HFF-Myc (cell line): ENCODE results near the gene WDR37.
"Not testable (repeated sequence)": the region's sequence is repeated elsewhere in the genome, so short reads cannot be mapped to it uniquely, and the experiment has no call there.

Experiments used
- DNase-seq: peaks from one replicate; pipeline ENCODE4 v3.0.0-alpha.2; 2011; ENCODE audit warnings: low read depth; ENCODE audit errors: extremely low read depth
- H3K4me3 ChIP-seq: replicated peaks from 2 replicates; pipeline ENCODE4 v1.5.1; 2011; ENCODE audit warnings: low read depth, mild to moderate bottlenecking, control low read depth, low read length
- TF ChIP-seq, protein P1 (sequence below): IDR thresholded peaks from 2 replicates; pipeline ENCODE4 v1.5.1; 2012; ENCODE audit warnings: mild to moderate bottlenecking, low read depth, low read length, control low read depth; ENCODE audit errors: missing control alignments

The WDR37 gene

DNA sequence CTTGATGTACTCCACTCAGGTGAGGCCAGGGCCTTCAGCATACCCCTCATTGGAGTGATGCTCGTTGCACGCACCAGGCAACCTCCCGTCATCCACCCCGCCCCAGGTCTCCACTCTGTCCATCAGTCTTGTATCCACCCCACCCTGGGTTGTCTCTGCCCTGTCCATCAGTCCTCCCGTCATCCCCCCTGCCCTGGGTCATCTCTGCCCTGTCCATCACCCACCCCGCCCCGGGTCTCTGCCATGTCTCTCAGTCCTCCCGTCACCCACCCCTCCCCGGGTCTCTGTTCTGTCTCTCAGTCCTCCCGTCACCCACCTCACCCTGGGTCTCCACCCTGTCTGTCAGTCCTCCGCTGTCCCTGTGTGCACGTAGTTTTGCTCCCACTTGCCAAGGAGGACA is 59.9 kb downstream of the WDR37 start:
- no peak overlapping the region for H3K4me3 ChIP-seq
- TF ChIP-seq, protein P1, sequence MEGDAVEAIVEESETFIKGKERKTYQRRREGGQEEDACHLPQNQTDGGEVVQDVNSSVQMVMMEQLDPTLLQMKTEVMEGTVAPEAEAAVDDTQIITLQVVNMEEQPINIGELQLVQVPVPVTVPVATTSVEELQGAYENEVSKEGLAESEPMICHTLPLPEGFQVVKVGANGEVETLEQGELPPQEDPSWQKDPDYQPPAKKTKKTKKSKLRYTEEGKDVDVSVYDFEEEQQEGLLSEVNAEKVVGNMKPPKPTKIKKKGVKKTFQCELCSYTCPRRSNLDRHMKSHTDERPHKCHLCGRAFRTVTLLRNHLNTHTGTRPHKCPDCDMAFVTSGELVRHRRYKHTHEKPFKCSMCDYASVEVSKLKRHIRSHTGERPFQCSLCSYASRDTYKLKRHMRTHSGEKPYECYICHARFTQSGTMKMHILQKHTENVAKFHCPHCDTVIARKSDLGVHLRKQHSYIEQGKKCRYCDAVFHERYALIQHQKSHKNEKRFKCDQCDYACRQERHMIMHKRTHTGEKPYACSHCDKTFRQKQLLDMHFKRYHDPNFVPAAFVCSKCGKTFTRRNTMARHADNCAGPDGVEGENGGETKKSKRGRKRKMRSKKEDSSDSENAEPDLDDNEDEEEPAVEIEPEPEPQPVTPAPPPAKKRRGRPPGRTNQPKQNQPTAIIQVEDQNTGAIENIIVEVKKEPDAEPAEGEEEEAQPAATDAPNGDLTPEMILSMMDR, result no peak
- no peak for DNase-seq

DNA sequence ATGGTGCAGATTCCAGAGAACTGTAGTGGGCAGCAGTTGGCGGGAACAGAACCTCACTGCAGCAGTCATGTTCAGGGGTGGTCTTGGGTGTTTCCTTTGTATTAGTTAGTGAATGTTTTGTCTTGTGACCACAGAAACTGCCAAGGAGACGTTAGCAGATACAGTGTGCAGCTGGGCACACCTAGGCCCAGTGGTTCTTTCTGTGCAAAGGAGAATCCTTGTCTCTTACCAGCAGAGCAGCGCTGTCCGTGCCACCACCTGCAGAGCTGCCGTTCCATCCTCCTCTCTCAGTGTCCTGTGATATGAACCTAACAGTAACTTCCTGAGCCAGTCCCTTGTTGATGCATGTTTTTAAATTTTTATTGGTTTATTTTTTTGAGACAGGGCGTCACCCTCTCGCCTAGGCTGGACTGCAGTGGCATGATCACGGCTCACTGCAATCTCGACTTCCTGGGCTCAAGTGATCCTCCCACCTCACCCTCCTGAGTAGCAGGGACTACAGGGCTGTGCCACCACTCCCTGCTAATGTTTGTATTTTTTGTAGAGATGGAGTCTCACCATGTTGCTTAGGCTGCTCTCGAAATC is 60.6 kb downstream of the WDR37 start:
- DNase-seq, result no peak
- TF ChIP-seq, protein P1, result no peak
- H3K4me3 ChIP-seq, result no peak overlapping the region

DNA sequence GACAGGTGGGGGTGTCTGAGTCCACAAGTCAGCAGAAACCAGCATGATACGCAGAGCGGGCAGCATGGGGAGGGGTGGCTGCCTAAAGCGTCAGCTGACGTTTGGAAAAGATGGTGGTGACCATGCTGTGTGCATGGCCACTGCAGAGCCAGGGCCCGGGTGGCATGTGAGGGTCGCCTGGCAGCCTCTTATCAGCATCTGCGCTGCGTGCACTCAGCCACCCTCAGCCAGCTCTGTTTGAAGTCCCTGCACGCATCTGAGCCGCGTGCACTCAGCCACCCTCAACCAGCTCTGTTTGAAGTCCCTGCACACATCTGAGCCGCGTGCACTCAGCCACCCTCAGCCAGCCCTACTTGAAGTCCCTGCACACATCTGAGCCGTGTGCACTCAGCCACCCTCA is 61.5 kb downstream of the WDR37 start:
- H3K4me3 ChIP-seq, result no peak overlapping the region
- TF ChIP-seq, protein P1, result no peak
- no peak for DNase-seq

DNA sequence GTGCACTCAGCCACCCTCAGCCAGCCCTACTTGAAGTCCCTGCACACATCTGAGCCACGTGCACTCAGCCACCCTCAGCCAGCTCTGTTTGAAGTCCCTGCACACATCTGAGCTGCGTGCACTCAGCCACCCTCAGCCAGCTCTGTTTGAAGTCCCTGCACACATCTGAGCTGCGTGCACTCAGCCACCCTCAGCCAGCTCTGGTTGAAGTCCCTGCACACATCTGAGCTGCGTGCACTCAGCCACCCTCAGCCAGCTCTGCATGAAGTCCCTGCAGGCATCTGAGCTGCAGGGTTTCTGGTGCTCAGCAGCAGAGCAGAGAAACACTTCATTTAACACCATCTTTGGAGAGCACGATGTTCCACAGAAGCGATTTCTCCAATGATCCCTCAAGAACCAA is 62.1 kb downstream of the WDR37 start:
- not testable (repeated sequence) for H3K4me3 ChIP-seq, DNase-seq

DNA sequence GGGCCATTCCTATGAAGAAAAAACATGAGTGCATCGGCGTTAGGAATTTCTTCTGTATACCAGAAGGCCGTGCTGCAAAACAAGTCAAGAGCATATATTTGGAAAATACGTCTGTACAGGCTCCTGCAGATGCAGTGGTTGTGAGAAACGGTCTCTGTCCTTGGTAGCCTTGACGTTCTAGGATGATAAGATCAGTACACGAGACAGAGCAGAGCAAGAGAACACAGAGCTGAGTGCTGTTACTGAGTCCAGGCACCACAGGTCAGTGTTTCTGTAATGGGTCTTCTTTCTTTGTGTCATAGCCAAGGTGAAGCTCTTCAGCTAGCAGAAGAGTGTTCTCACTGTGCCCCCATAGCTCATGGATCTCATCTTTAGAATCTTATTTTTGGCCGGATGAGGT is 62.8 kb downstream of the WDR37 start:
- TF ChIP-seq, protein P1, result no peak
- H3K4me3 ChIP-seq, result no peak overlapping the region
- no peak for DNase-seq

DNA sequence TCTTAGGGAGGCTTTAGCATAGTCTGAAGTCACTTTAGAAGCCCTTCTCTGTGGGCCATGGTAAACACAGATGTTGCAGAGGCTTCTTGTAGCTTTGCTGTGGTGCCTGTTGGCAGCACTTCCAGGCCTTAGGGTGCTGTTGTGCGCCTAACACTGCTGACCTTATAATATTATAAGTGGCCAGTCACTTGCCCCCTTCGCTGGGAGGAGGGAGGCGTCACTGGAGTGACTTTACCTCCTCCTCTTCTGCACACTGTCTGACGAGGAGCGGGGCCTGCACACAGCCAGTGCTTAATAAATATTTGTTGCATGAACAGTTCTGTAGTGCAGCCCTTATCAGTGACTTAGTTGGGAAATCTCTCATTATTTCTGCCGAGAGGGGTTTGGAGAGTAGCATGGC is 63.3 kb downstream of the WDR37 start:
- H3K4me3 ChIP-seq, result no peak overlapping the region
- TF ChIP-seq, protein P1, result no peak
- no peak for DNase-seq

DNA sequence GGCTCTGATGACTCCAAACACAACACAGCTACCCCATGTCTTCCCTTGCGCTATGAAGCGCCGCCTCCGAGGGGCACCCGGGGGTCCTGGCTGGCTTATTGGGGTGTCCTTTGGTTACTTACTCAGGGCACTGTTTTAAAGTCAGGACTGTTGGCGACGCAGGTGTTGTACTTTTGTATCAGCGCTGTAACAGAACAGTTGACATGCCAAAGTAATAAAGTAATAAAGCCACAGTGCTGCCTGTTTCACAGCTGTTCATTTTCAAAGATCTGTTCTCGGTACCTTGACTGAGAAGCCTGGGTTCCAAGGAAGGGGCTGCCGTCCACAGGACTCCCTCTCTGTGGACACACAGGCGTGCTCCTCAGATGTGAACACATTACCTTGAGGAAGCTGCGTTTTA is 64.1 kb downstream of the WDR37 start:
- TF ChIP-seq, protein P1, result no peak
- DNase-seq, result no peak
- H3K4me3 ChIP-seq, result no peak overlapping the region
